H1 (cell line): ENCODE measurements around the gene SSTR3. TPM values are rescaled to one million over a fixed set of nuclear protein-coding genes. Genes with fewer than 3 reads are reported as not detected.

Experiments
- ASH2L ChIP-seq: fragments of 200-600, 300-600 bp; sonication (generic); IDR thresholded peaks from one replicate; pipeline ENCODE4 v1.7.1; 2017; ENCODE audit warnings: low read length
- GTF2F1 ChIP-seq: IDR thresholded peaks from 2 replicates; pipeline ENCODE4 v1.6.1; 2012; ENCODE audit warnings: low read depth, low read length, improper control_type of control experiment, borderline replicate concordance
- polyA plus RNA-seq, 7 experiments: library from polyadenylated mRNA; depleted of rRNA in 3 of 7; stranded (reverse) in 5 of 7; unstranded in 2 of 7; fragments of >200 nt in 5 of 7; fragments of 200-250 nt in 2 of 7; gene quantifications; 1 replicate in 5 of 7; 2 replicates in 1 of 7; 4 replicates in 1 of 7; pipeline versions ENCODE4 v1.2.1 to v1.2.3, GENCODE V29; 2011 to 2013; ENCODE audit warnings: missing spikeins in 2 of 7, mixed read lengths in 2 of 7
- total RNA-seq: library from RNA; stranded (reverse); fragmentation: NEBNext Ultra II Directional; extraction: Animal tissue kit (Norgen Biotek cat#: 25700); gene quantifications from 2 replicates; pipeline ENCODE4 v1.2.1, GENCODE V29; 2021

The SSTR3 gene
- total and polyA plus RNA-seq, 2 of the 8 experiments (the other 6 are each of a cell fraction or from before 2014, with no cell fraction given): 0.22 to 0.77 TPM

- TF ChIP-seq ASH2L (no peak), GTF2F1 (no peak)
Measured at GRCh38 chr22:37158963-37159290, 53.4 kb downstream of the SSTR3 start (continued).
